Posterior vena cava (tissue), 2 donors: ENCODE data around the gene CBX3. TPM values are rescaled to one million over a fixed set of nuclear protein-coding genes. Genes with fewer than 3 reads are reported as not detected.
"Not testable (repeated sequence)": the region's sequence is repeated elsewhere in the genome, so short reads cannot be mapped to it uniquely, and the experiment has no call there.

Experiments
- DNase-seq: peaks from one replicate; pipeline ENCODE4 v3.0.0-alpha.2; 2020; ENCODE audit warnings: low spot score
- intact Hi-C, 2 donors: fragments of 100-400 bp; cut with DNase I; formaldehyde crosslinking; loops; one replicate each; pipeline versions ENCODE4 v1.14.1 to v1.14.2; 2022 to 2023
- long read RNA-seq, 2 donors: library from polyadenylated mRNA; unstranded; transcript quantifications; one replicate each; pipeline ENCODE4 v2.0.0, GENCODE V29; 2020 to 2021
- total RNA-seq, 2 donors: library from RNA; stranded (reverse); fragmentation: NEBNext Ultra II Directional; extraction: Animal tissue kit (Norgen Biotek cat#: 25700); gene quantifications; one replicate each; pipeline ENCODE4 v1.2.1, GENCODE V29; 2021
- donor health status: DM: yes; HTN: yes; CAD: no.
- donor health status: DM: yes; HTN: yes; CAD: no.

CBX3 gene
- total RNA-seq, result 10 to 100 TPM; 74.2 to 94.8 TPM
- long read RNA-seq, donor 1, transcript CBX3-202 (6 exons, 1,857 nt), result major isoform, 32 of 43 reads
- long read RNA-seq, donor 1, partial matches to known transcripts, result 6 of 43 reads
- long read RNA-seq, donor 1, other reads (novel, unspliced or antisense), result 3 of 43 reads
- long read RNA-seq, donor 2, transcript CBX3-202 (6 exons, 1,857 nt), result major isoform, 7 of 12 reads
- long read RNA-seq, donor 2, partial matches to known transcripts, result 2 of 12 reads
- long read RNA-seq, donor 2, other reads (novel, unspliced or antisense), result 2 of 12 reads

GRCh38 chr7:26201247-26202018, at the start of gene CBX3:
CBX3 (plus strand) TSS chr7:26201745; CDS start chr7:26202999, 1,254 bp downstream.
- intact Hi-C loops, result loop anchor here in 1 of 2 donors (10.0 kb wide), 1 partner anchor 963 kb away; the partner anchor contains the start of gene HOXA9

GRCh38 chr7:26151953-26152781, 49.4 kb upstream of the CBX3 start, which contains the start of gene NFE2L3:
NFE2L3 (plus strand) TSS chr7:26152198; CDS start chr7:26152499, 301 bp downstream.
- intact Hi-C loops, result no loop called here
- peak; percentile 90 for DNase-seq

More at GRCh38 chr7:26201247-26202018, at the start of gene CBX3:
- DNase-seq, result peak; percentile 97

- DNase-seq, intact Hi-C loops: not testable (repeated sequence)
Measured at GRCh38 chr7:26152782-26153240, 48.7 kb upstream of the CBX3 start.

- DNase-seq, result no peak
- intact Hi-C loops, result no loop called here
Measured at GRCh38 chr7:26153241-26153822, 48.2 kb upstream of the CBX3 start.

- DNase-seq, result no peak
- intact Hi-C loops, result no loop called here
Measured at GRCh38 chr7:26153823-26154783, 47.4 kb upstream of the CBX3 start.

- DNase-seq, result no peak
- intact Hi-C loops, result no loop called here
Measured at GRCh38 chr7:26155531-26156375, 45.8 kb upstream of the CBX3 start.

GRCh38 chr7:26156451-26157420, 44.8 kb upstream of the CBX3 start:
- no peak for DNase-seq
- intact Hi-C loops, result no loop called here

- intact Hi-C loops, result no loop called here
- no peak for DNase-seq
Measured at GRCh38 chr7:26157520-26158105, 43.9 kb upstream of the CBX3 start.

GRCh38 chr7:26159243-26159642, 42.3 kb upstream of the CBX3 start:
- no peak for DNase-seq
- intact Hi-C loops, result no loop called here

GRCh38 chr7:26160896-26161295, 40.6 kb upstream of the CBX3 start:
- DNase-seq, result no peak
- intact Hi-C loops, result no loop called here

- intact Hi-C loops, result no loop called here
- no peak for DNase-seq
Measured at GRCh38 chr7:26162431-26162830, 39.1 kb upstream of the CBX3 start.

- DNase-seq, intact Hi-C loops: not testable (repeated sequence)
Measured at GRCh38 chr7:26163804-26164203, 37.7 kb upstream of the CBX3 start.

GRCh38 chr7:26165950-26166683, 35.4 kb upstream of the CBX3 start:
- intact Hi-C loops, result no loop called here
- no peak for DNase-seq

- intact Hi-C loops, result no loop called here
- DNase-seq, result no peak
Measured at GRCh38 chr7:26166684-26167266, 34.8 kb upstream of the CBX3 start.
